HG03378 (cell line): ENCODE results near the gene HBG1.
A peak's percentile ranks its signal among the peaks of the same experiment; 100 is the strongest.
"Not testable (repeated sequence)": the region's sequence is repeated elsewhere in the genome, so short reads cannot be mapped to it uniquely, and the experiment has no call there.

ENCODE experiments used
- ATAC-seq: cut with Tn5 transposase; IDR thresholded peaks from one replicate; pipeline ENCODE4 v1.9.1; 2021; ENCODE audit warnings: mild to moderate bottlenecking, moderate library complexity; ENCODE audit not compliant: unreplicated experiment

The HBG1 gene

DNA sequence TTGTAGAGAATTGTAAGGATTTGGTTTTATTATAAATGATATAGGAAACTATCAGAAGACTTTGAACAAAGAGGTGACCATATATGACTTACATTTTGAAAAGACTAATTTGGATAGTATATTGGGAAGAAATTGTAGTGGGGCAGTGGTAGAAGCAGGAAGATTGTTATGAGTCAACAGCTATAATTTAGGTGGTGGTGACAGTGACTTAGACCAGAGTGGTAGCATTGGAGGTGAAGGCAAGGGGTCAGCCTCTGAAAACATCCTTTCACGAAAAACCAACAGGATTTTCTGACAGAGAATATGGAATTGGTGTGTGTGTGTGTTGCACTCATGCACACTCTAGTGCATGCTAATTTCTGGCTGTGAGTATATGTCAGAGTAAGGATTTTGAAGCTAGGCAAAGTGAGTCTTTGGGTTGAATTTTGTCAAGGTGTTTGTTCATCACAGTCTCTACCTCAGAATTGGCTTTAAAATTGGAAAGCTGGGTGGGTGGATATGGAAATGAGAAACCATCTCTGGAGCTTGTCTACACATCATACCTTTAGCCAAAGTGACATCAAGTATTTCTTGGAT lies 28.2 kb upstream of the HBG1 start:
- peak; percentile 67 for ATAC-seq

DNA sequence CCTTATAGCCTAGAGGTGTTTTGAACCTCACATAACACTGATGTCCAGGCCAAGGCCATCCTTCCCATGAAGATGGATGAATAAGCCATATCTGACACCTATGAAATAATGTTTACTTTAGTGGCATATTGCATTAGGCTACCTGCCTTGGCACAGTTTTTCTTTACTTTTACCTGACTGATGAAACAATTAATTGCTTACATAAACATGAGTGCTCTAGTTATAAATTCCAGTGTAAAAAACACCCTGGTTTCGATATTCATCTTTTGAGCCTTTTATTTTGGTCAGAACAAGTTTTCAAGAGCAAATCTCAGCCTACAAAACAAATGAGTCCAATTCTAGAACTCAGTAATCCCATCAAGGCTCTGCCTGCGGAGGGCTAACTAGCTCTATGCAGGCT lies 27.0 kb upstream of the HBG1 start:
- ATAC-seq: no peak

DNA sequence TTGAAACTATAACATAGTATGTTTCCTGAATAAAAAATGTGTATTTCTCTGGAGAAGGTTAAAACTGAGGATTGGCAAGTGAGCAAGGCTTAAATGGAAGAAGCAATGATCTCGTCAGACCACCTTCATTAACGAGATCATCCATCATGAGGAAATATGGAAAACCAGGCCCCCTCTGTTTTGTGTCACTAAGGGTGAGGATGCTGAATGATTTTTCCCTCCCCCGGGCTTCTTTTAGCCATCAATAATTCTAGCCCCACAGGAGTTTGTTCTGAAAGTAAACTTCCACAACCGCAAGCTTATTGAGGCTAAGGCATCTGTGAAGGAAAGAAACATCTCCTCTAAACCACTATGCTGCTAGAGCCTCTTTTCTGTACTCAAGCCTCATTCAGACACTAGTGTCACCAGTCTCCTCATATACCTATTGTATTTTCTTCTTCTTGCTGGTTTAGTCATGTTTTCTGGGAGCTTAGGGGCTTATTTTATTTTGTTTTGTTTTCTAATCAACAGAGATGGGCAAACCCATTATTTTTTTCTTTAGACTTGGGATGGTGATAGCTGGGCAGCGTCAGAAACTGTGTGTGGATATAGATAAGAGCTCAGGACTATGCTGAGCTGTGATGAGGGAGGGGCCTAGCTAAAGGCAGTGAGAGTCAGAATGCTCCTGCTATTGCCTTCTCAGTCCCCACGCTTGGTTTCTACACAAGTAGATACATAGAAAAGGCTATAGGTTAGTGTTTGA lies 25.9 kb upstream of the HBG1 start:
- ATAC-seq: no peak

DNA sequence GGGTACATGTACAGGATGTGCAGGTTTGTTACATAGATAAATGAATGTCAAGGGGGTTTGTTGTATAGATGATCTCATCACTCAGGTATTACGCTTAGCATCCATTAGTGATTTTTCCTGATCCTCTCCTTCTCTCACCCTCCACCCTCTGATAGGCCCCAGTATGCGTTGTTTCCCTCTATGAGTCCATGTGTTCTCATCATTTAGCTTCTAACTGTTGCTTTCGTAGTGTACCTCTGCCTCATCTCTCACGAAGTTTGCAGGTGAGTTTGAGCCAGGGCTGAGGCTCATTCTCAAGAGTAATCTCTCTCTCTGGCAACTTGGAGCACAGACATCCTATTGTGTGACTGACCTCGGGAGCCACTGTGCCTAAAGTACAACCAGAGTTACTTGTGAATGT lies 24.7 kb upstream of the HBG1 start:
- ATAC-seq: no peak

DNA sequence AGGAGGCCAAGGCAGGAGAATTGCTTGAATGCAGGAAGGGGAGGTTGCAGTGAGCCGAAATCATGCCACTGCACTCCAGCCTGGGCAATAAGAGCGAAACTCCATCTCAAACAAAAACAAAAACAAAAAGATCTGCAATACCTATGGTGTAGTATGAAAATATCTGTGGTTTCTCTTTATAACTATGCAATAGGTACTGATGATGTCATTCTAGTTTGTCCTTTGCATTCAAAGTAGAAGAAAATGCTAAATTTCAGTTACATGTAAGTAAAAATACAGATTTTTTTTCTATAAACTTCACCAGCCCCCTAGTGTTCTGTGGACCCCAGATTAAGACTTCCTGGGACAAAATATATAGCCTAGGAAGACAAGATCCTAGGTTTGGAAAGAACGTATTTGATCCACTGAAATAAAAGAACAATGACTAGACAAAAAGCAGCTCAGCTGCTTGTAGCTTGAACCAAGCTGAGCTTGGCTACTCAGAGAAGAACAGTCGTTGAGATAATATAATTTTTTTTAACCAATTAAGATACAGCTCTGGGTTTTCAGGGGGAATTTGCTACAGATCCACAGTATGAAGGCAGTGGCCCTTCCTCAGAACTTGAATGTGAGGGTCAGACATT lies 22.8 kb upstream of the HBG1 start:
- no peak for ATAC-seq

DNA sequence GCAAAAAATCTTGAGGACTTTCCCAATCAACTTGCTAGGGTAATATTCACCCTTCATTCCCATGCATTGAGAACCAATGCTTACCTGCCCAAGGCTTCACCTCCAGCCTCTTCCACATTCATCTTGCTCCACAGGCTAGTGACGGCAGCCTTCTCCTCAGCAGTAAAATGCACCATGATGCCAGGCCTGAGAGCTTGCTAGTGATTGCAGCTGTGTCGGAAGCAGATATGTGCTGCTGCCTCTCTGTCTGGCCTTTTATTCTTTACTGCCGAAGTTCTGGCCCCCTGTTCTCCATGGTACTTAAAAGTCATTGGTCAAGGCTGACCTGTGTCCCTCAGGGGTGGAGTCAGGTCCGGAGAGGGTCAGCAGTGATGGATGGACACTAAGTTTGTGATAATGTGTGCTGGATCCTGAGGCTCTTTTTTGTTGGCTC lies 20.1 kb upstream of the HBG1 start, which contains the start of gene HBE1:
HBE1 (minus strand) TSS at position 231 of the 433 bp plus-strand sequence; CDS start at position 176, 55 bp downstream.
- ATAC-seq: no peak

DNA sequence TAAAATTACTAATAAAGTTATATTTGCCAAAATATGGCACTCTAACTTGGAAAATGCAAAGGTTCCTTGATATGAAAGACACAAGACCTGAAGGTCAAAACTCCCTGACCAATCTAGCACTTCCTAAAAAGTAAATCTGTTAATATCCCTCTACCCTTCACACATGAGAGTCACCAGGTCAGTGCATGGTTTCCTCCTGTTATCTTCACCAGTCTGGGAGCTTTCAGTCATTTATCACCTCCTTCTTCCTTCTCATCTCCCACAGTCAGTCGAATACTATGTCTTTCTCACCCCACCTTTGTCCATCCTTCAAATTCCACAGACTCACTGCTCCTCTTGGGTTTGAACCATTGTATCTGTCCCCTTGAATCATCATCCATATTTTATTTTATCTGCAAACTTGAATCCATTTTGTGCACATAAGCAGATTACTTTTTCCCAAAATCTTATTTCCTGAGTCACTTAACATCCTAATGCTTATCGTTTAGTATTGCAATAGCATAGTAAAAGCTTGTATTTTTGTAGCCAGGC lies 17.4 kb upstream of the HBG1 start:
- no peak for ATAC-seq

DNA sequence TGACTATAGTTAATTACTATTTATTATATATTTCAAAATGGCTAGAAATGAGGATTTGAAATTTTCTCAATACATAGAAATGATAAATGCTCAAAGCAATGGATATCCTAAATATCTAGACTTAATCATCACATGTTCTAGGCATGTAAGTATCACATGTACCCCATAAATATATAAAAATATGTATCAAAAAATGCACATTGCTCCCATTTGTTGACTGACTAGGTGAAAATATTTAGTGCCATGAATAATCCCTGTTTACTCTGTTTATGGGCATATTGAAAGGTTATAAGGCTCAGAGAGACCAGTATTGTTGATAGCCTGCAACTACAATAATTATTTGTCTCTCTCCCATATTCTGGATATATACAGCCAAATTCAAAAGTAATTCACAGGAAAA lies 17.0 kb upstream of the HBG1 start:
- no peak for ATAC-seq

DNA sequence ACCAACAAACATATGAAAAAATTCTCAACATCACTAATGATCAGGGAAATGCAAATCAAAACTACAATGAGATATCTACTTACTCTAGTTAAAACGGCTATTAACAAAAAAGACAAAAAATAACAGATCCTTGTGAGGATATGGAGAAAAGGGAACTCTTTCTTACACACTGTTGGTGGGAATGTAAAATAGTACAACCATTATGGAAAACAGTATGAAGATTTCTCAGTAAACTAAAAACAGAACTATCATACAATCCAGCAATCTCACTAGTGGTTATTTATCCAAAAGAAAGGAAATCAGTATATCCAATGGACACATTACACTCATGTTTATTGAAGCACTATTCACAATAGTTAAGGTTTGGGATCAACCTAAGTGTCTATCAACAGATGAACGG lies 16.2 kb upstream of the HBG1 start:
- no peak for ATAC-seq

DNA sequence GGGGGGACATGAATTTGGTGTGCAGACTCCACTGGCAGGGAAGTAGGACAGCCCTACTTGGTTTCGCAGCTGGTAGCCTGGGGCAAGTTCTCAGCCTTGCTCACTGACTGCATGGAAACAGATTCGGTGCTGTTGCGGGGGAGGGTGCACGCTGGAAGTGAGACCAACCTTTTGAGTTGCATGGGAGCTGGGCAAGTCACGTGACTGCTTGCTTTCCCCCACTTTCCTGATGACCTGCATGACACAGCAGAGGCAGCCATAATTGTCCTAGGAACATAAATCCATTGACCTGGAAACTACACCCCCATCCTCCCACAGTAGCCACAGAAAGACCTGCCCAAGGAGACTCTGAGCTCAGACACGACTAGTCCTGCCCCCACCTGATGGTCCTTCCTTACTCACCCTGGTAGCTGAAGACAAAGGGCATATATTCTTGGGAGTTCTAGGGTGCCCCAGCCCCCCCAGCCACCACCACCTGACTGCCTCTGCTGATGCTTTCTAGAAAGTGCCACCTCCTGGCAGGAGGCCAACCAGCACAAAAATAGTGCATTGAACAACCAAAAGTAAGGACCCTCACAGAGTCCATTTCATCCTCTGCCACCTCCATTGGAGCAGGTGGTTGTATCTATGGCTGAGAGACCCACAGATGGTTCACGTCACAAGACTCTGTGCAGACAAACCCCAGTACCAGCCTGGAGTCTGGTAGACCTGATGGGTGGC lies 9.0 kb upstream of the HBG1 start:
- no peak for ATAC-seq

DNA sequence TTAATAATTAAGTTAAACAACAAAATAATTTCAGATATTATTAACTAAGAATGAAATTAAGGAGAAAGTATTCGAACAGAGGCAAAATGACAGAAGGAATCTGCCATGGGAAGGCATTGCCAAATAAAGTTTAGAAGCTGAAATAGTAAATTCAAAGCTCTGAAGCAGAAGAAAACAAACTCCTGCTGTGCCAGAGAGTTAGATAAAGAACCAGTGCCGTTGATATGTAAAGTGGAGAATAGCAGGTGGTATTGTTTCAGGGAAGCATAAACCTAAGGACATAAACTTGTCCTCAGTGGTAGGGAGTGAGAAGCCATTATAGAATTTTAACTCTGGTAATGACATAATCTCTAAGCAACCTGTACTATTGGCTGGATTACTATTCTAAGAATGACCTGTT lies 7.6 kb upstream of the HBG1 start:
- ATAC-seq: no peak

DNA sequence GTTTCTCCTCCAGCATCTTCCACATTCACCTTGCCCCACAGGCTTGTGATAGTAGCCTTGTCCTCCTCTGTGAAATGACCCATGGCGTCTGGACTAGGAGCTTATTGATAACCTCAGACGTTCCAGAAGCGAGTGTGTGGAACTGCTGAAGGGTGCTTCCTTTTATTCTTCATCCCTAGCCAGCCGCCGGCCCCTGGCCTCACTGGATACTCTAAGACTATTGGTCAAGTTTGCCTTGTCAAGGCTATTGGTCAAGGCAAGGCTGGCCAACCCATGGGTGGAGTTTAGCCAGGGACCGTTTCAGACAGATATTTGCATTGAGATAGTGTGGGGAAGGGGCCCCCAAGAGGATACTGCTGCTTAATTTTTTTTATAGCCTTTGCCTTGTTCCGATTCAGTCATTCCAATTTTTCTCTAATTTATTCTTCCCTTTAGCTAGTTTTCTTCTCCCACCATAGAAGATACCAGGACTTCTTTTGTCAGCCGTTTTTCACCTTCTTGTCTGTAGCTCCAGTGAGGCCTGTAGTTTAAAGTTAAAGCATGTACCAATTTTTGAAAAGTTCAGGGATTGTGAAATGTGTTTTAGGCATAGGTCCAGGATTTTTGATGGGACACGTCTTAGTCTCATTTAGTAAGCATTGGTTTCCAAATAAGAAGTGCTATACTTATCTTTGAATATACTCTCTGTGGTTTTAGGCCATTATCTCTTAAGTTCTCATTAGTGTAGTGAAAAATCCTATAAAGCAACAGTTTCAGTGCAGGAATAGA lies 5.2 kb upstream of the HBG1 start, which contains the start of gene HBG2:
HBG2 (minus strand) TSS at position 136 of the 768 bp plus-strand sequence; CDS start at position 83, 53 bp downstream.
- ATAC-seq: not testable (repeated sequence)

DNA sequence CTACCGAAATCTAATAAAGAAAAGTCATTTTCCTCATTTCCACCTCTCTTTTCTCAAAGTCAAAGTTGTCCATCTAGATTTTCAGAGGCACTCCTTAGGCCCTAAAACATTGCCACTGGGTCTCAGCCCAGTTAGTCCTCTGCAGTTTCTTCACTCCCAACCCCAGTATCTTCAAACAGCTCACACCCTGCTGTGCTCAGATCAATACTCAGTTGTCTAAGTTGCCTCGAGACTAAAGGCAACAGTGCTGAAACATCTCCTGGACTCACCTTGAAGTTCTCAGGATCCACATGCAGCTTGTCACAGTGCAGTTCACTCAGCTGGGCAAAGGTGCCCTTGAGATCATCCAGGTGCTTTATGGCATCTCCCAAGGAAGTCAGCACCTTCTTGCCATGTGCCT lies 4.4 kb upstream of the HBG1 start:
- not testable (repeated sequence) for ATAC-seq

DNA sequence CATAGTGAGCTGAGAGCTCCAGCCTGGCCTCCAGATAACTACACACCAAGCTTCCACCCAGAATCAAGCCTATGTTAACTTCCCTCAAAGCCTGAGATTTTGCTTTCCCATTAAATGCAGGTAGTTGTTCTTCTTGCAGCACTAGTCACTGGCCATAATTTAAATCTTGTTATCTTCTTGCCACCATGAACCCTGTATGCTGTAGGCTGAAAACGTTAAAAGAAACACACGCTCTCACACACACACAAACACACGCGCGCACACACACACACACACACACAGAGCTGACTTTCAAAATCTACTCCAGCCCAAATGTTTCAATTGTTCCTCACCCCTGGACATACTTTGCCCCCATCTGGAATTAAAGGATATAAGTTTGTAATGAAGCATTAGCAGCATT lies 3.8 kb upstream of the HBG1 start:
- not testable (repeated sequence) for ATAC-seq

DNA sequence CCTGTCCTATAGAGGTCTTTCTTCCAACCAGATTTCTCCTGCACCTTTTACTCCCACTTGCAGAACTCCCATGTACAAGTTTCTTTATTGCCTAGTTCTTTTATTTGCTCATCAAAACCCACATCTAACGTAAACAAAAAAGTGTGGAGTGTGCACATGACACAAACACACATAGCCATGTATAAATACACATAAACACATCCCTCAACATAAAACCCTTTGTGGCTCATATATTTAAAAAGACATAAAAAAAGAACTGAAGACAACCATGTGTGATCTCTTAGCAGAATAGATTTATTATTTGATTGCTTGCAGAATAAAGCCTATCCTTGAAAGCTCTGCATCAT lies 3.2 kb upstream of the HBG1 start:
- ATAC-seq: no peak

DNA sequence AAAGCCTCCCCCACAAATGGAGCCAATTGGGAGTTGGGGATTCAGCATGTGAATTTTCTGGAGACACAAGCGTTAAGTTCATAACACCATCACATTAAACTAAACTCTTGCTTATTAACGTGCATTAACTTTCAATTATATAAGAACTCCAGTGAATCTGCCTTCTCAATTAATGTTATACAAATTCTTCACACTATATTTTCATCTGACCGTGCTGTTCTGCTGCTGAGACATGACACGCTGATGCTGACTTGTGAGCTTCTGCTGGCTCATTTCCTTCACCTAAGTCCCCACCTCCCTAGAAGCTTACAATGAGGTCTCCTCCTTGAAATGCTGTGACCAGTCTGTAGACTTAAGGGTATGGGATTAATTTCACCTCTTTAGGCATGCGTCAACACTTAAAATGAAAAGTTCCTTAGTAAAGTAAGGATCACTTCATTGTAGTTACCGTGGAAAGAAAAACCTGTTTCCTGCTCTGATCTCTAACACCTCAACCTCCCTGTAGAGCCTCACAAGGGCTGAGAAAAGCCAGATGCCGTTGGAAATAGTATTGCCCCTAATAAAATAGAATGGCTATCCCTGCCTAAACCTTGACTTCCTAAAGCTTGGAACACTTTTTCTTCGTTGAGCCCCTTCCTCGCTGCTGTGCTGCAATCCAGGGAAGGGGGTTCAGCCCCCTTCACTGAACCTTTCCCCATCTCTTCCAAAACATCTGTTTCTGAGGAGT lies 2.7 kb upstream of the HBG1 start:
- no peak for ATAC-seq

DNA sequence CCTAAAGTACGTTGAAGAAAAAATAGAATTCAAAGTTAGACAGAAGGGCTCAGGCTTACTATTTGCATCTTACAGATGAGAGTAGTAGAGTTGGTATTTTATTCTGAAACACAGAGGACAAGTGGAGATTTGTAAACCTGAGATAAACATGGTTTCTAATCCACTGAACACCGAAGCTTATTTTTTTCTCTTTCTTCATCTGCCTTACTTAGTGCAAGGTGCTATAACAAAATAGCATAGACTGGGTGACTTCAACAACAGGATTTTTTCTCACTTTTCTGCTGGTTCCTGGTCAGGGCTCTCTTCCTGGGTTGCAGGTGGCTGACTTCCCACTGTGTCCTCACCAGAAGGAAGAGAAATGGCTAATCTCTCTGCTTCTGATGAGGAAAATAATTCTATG lies 2.1 kb upstream of the HBG1 start:
- no peak for ATAC-seq

DNA sequence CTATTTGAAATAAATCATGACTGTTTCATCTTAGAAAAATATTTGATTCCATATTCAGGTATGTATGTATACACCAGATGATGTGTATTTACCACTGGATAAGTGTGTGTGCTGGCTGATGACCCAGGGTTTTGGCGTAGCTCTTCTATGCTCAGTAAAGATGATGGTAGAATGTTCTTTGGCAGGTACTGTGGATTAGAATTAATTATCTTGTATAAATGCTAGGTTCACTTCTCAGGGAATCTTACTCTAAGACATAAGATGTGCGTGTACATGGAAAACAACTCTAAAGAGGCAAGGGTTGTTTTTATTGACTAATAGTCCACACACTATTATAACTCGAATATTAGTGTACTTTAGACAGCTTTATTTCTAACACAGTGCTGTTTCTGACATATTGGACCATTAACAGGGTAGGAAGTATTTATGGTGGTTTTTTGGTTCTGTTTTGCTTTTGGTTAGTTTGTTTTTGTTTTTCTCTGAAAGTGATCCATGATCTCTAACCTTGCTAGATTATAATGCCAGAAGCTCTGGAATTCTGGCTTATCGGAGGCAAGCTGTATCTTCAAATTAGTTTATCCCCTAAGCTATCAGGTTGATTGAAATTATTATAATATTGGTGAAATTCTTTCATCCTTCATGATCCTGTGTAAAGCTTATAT lies 1.0 kb upstream of the HBG1 start:
- no peak for ATAC-seq

DNA sequence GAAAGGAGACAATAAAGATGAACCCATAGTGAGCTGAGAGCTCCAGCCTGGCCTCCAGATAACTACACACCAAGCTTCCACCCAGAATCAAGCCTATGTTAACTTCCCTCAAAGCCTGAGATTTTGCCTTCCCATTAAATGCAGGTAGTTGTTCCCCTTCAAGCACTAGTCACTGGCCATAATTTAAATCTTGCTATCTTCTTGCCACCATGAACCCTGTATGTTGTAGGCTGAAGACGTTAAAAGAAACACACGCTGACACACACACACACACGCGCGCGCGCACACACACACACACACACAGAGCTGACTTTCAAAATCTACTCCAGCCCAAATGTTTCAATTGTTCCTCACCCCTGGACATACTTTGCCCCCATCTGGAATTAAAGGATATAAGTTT lies 1.2 kb downstream of the HBG1 start:
- ATAC-seq: not testable (repeated sequence)
